DND-41 (cell line): Measurements from ENCODE around the gene CGB2.

ENCODE experiments used
- ATAC-seq: fragments of 200-7000 bp; cut with Tn5 transposase; 3 replicates; pipeline ENCODE4 v1.9.1; 2021; ENCODE audit warnings: low read depth; ENCODE audit not compliant: insufficient read depth
- DNase-seq: peaks from one replicate; pipeline ENCODE4 v3.0.0-alpha.2; 2020
- H2AFZ ChIP-seq: 2 replicates; pipeline ENCODE4 v1.6.0; 2012; ENCODE audit warnings: low read depth, low read length
- H3K27ac ChIP-seq: 2 replicates; pipeline ENCODE4 v1.5.1; 2012; ENCODE audit warnings: low read length, inconsistent platforms
- H3K27me3 ChIP-seq: fragments of 200-600 bp; sonication (generic); 2 replicates; pipeline ENCODE4 v1.6.0; 2012; ENCODE audit warnings: low read length, mild to moderate bottlenecking, inconsistent platforms; ENCODE audit not compliant: insufficient read depth, poor library complexity
- H3K36me3 ChIP-seq: 2 replicates; pipeline ENCODE4 v1.5.1; 2012; ENCODE audit warnings: low read length, inconsistent platforms; ENCODE audit not compliant: insufficient read depth
- H3K4me1 ChIP-seq: 2 replicates; pipeline ENCODE4 v1.5.1; 2012; ENCODE audit warnings: mild to moderate bottlenecking, low read length; ENCODE audit not compliant: insufficient read depth
- H3K4me2 ChIP-seq: 2 replicates; pipeline ENCODE4 v1.6.0; 2012; ENCODE audit warnings: mild to moderate bottlenecking, moderate library complexity, low read length, inconsistent platforms; ENCODE audit not compliant: insufficient read depth
- H3K4me3 ChIP-seq, 2 experiments: fragments of 200-600 bp in 1 of 2; shearing (Covaris generic) in 1 of 2; 2 replicates each; pipeline ENCODE4 v1.5.1; 2012 to 2016; ENCODE audit warnings: inconsistent platforms in 2 of 2, low read length in 2 of 2, mild to moderate bottlenecking in 2 of 2, low read depth in 1 of 2, moderate library complexity in 1 of 2
- H3K79me2 ChIP-seq: 2 replicates; pipeline ENCODE4 v1.6.0; 2012; ENCODE audit warnings: low read length, inconsistent platforms; ENCODE audit not compliant: insufficient read depth
- H3K9ac ChIP-seq: 2 replicates; pipeline ENCODE4 v1.6.0; 2012; ENCODE audit warnings: low read depth, mild to moderate bottlenecking, inconsistent platforms, low read length, moderate library complexity
- H3K9me3 ChIP-seq: 2 replicates; pipeline ENCODE4 v1.5.1; 2012; ENCODE audit warnings: low read length, moderate library complexity, mild to moderate bottlenecking, inconsistent platforms; ENCODE audit not compliant: insufficient read depth, severe bottlenecking
- H4K20me1 ChIP-seq: 2 replicates; pipeline ENCODE4 v1.6.0; 2012; ENCODE audit warnings: low read length; ENCODE audit not compliant: insufficient read depth
- TF ChIP-seq, protein P1 (sequence below): IDR thresholded peaks from 2 replicates; pipeline ENCODE4 v1.5.1; 2012; ENCODE audit warnings: borderline replicate concordance, low read length, moderate library complexity, mild to moderate bottlenecking; ENCODE audit not compliant: poor library complexity, severe bottlenecking; ENCODE audit errors: extremely low read depth

Gene CGB2

GRCh38 chr19:49081273-49081672 is 49.6 kb downstream of the CGB2 start:
- H3K4me2 ChIP-seq, result no peak overlapping the region
- peaks cover 7% of the 10 kb centered on the region for H4K20me1 ChIP-seq
- peaks cover 14% of the 10 kb centered on the region for H3K79me2 ChIP-seq
- peaks cover 11% of the 10 kb centered on the region for H3K4me1 ChIP-seq
- TF ChIP-seq, protein P1, sequence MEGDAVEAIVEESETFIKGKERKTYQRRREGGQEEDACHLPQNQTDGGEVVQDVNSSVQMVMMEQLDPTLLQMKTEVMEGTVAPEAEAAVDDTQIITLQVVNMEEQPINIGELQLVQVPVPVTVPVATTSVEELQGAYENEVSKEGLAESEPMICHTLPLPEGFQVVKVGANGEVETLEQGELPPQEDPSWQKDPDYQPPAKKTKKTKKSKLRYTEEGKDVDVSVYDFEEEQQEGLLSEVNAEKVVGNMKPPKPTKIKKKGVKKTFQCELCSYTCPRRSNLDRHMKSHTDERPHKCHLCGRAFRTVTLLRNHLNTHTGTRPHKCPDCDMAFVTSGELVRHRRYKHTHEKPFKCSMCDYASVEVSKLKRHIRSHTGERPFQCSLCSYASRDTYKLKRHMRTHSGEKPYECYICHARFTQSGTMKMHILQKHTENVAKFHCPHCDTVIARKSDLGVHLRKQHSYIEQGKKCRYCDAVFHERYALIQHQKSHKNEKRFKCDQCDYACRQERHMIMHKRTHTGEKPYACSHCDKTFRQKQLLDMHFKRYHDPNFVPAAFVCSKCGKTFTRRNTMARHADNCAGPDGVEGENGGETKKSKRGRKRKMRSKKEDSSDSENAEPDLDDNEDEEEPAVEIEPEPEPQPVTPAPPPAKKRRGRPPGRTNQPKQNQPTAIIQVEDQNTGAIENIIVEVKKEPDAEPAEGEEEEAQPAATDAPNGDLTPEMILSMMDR, result no peak
- H3K27ac ChIP-seq, result no peak overlapping the region
- DNase-seq, result no peak
- H3K4me3 ChIP-seq, result no peak overlapping the region
- ATAC-seq, result no peak
- H3K36me3 ChIP-seq, result peaks cover 4% of the 10 kb centered on the region
- 0 out of 2 replicates have a peak overlapping the region, but pooled peaks have one; percentile 31 for H2AFZ ChIP-seq
- H3K9ac ChIP-seq, result no peak overlapping the region
- H3K9me3 ChIP-seq, result no peaks in the 10 kb centered on the region
- no peaks in the 10 kb centered on the region for H3K27me3 ChIP-seq
